Measurements from ENCODE around the gene RTL5. TPM values are rescaled to one million over a fixed set of nuclear protein-coding genes. Genes with fewer than 3 reads are reported as not detected.

The RTL5 gene
- total RNA-seq, 2 experiments from 2014 or later: 0.18 to 0.31 TPM

GRCh38 chrX:72126539-72127140 lies 5.1 kb downstream of the RTL5 start:
- H3K4me1 Mint-ChIP-seq (ENCODE audit: low read depth): peaks cover 15% of the 10 kb centered on the region
- ATAC-seq (peak; percentile 81), DNase-seq (peak; percentile 90)
- H3K27me3 Mint-ChIP-seq: peaks cover 29% of the 10 kb centered on the region
- H3K27ac Mint-ChIP-seq: no peak overlapping the region
- H3K4me3 Mint-ChIP-seq: no peak overlapping the region
- no peaks in the 10 kb centered on the region for H3K9me3 Mint-ChIP-seq
- intact Hi-C loops (cut with micrococcal nuclease): loop anchor here (2.0 to 5.0 kb wide), 2 partner anchors 104 to 128 kb away; no protein-coding TSS in a partner anchor
- peak; percentile 62 for TF ChIP-seq CTCF (IDR thresholded peaks at IDR 0.05)
- ChIA-PET CTCF (interaction anchor here (0.8 to 4.8 kb wide), 16 partner anchors 9 to 128 kb away, joined by 3 to 39 read pairs (median 4); partner anchors contain the start of gene PIN4), POLR2A (interaction anchor here (1.0 kb wide), 1 partner anchor 109 kb away, joined by 3 read pairs; no protein-coding TSS in a partner anchor)
- H3K36me3 Mint-ChIP-seq (ENCODE audit: low read depth): no peaks in the 10 kb centered on the region

DNA sequence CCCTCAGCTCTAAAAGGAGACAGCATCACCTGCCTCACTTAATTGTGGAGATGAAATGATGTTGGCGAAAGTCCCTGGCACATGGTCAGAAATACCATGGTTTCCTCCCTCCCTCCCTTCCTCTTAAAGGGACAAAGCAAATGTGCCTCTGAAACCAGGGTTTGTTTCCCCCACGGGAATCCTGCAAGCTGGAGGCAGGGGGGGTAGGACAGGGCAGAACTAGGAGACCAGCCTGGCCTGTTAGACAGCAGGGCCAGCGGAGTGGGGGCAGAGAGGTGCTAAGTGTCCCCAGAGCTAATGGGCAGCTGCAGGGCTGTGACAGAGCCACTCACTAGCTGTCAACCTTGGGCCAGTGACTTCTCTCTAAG lies 5.7 kb downstream of the RTL5 start:
- no peaks in the 10 kb centered on the region for H3K36me3 Mint-ChIP-seq (ENCODE audit: low read depth)
- peaks cover 21% of the 10 kb centered on the region for H3K4me1 Mint-ChIP-seq (ENCODE audit: low read depth)
- no peak overlapping the region for H3K27ac Mint-ChIP-seq
- intact Hi-C loops (cut with micrococcal nuclease): loop anchor here (2.0 to 5.0 kb wide), 2 partner anchors 104 to 127 kb away; no protein-coding TSS in a partner anchor
- POLR2A ChIA-PET: no interaction called here
- H3K4me3 Mint-ChIP-seq: no peak overlapping the region
- no peaks in the 10 kb centered on the region for H3K9me3 Mint-ChIP-seq
- TF ChIP-seq CTCF (IDR thresholded peaks at IDR 0.05): no peak
- H3K27me3 Mint-ChIP-seq: peaks cover 29% of the 10 kb centered on the region
- no peak for DNase-seq
- ATAC-seq: no peak
- CTCF ChIA-PET: interaction anchor here (0.6 to 4.8 kb wide), 16 partner anchors 9 to 128 kb away, joined by 3 to 39 read pairs (median 4); partner anchors contain the start of gene PIN4

- H3K4me3 Mint-ChIP-seq: no peak overlapping the region
- peaks cover 22% of the 10 kb centered on the region for H3K4me1 Mint-ChIP-seq (ENCODE audit: low read depth)
- no peaks in the 10 kb centered on the region for H3K36me3 Mint-ChIP-seq (ENCODE audit: low read depth)
- H3K27me3 Mint-ChIP-seq: peaks cover 27% of the 10 kb centered on the region
- no peak overlapping the region for H3K27ac Mint-ChIP-seq
- ChIA-PET POLR2A (no interaction called here), CTCF (interaction anchor here (0.6 to 4.8 kb wide), 13 partner anchors 8 to 157 kb away, joined by 3 to 39 read pairs (median 3); no protein-coding TSS in a partner anchor)
- DNase-seq (no peak), ATAC-seq (no peak)
- intact Hi-C loops (cut with micrococcal nuclease): loop anchor here (2.0 to 5.0 kb wide), 2 partner anchors 103 to 127 kb away; no protein-coding TSS in a partner anchor
- no peaks in the 10 kb centered on the region for H3K9me3 Mint-ChIP-seq
- TF ChIP-seq CTCF (IDR thresholded peaks at IDR 0.05): no peak
These were observed 6.2 kb downstream of the RTL5 start for GRCh38 chrX:72125331-72126047.

DNA sequence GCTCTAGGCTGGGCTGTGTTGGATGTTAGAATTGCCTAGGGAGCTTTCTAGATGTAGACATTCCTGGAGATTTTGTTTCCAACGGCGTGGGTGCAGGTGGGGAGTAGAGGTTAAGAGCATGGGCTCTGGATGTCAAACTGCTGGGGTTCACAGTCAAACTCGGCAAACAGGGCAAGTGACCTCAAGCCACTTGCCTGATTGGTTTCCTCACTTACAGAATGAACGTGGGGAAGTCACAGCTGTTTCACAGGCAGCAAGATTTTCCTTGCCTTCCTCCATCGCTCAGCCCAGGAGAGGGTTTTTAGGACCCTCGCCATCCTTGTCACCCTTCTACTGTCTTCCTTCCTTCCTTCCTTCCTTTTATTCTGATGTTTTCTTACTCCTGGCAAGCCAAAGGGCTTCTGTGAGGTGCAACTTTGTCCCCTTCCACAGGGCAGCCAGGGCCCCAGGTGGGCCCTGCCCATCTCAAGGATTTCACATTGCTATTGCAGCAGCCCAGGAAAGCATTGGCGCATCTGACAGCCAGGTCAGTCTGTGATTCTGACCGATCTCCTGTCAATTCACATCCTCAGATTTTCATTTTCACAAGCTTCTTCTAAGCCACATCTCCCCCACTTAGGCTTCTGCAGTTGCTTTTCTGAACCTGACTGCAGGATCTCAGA lies 7.0 kb downstream of the RTL5 start:
- H3K4me1 Mint-ChIP-seq (ENCODE audit: low read depth): peaks cover 22% of the 10 kb centered on the region
- POLR2A ChIA-PET: no interaction called here

More for the DNA sequence above, 7.0 kb downstream of the RTL5 start:
- TF ChIP-seq CTCF (IDR thresholded peaks at IDR 0.05): no peak
- no peak overlapping the region for H3K4me3 Mint-ChIP-seq
- intact Hi-C loops (cut with micrococcal nuclease): loop anchor here (5.0 kb wide), 1 partner anchor 102 kb away; no protein-coding TSS in a partner anchor
- no peak for ATAC-seq
- no peak for DNase-seq
- no peaks in the 10 kb centered on the region for H3K9me3 Mint-ChIP-seq
- peaks cover 21% of the 10 kb centered on the region for H3K27me3 Mint-ChIP-seq
- H3K27ac Mint-ChIP-seq: no peak overlapping the region
- H3K36me3 Mint-ChIP-seq (ENCODE audit: low read depth): no peaks in the 10 kb centered on the region
- CTCF ChIA-PET: interaction anchor here (1.2 to 4.8 kb wide), 3 partner anchors 103 to 127 kb away, joined by 4 to 39 read pairs (median 38); no protein-coding TSS in a partner anchor
